Activated CD4-positive, alpha-beta T cell treated with anti-CD3 and anti-CD28 coated beads, Interleukin-2, Interleukin-4, amounts not matched to agents 100 ng/mL and 50 ng/mL, durations not matched to agents 16 hours and 8 hours (primary cell): ENCODE results near the gene CDO1.

Experiments
- DNase-seq: peaks from one replicate; pipeline ENCODE4 v3.0.0-alpha.2; 2020; ENCODE audit warnings: low spot score

Gene CDO1

GRCh38 chr5:115816226-115817081 is at the start of gene CDO1:
Gene CDO1, minus strand, starts transcription at chr5:115816659. Its CDS starts 262 bp downstream, at chr5:115816397.
- no peak for DNase-seq

DNA sequence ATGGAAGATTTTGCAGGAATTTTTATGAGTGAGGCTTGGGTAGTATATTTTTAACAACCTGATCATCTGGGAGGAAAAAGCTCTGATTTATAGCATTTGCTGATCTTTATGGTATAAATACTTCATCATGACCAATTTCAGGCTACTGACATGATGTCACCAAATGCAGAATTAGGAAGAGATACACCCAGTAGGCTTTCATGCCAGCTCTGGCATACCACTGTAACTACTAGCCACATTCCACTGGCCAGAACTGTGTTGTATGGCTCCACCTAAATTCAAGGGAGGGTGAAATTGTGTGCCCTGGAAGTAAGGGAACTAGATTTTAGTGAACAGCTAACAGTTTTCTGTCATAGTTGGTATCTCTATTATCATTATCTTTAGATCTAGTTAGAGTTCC is 42.9 kb upstream of the CDO1 start:
- no peak for DNase-seq

DNA sequence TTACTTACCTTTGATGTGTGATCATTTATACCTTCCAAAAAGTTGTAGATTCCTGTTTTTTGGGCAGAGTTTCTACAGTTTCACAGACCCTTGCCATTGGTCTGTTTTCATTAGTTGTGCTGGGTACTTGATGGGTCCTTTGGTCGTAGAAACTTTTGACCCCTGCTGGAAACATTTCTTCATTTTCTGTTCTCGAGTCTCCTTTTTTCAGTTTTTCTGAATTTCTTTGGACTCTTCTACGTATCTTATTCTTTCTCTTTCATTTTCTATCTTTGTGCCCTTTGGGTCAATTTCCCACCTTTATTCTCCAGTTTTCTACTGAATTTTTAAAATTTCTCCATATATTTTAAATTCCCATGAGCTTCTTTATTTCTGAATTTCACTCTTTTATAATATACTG is 41.9 kb upstream of the CDO1 start:
- no peak for DNase-seq

DNA sequence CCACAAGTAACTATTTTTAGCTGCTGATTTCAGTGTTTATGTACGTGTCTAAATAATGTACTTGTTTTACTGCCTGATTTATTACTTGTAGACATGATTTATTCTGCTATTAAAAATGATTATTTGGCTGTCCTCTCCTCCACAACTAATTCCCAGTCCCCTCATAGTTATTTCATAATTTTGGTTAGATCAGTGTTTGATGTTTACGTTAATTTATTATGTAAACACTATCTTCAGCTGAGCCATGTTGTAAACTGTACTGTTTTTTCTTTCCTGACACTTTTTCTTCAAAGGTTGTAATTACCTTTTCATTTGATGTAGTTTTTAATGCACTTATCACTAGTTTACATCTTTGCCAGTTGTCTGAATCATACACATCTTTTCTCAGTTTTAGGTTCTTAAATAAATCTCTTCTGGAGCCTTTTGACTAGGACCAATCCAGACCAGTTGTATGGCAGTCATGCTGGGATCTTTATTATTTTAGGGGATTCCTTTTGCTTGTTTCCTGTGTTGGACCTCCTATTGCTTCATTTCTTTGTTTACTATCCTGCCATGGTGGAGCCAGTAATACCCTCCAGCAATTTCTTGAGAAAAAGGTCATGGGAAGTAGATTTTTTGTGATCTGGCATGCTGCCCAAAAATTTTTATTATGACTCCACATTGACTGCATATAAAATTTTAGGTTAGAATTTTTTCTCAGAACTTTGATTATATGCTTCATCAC is 41.3 kb upstream of the CDO1 start:
- DNase-seq: no peak

GRCh38 chr5:115857057-115857479 is 40.6 kb upstream of the CDO1 start:
- no peak for DNase-seq

GRCh38 chr5:115855959-115856358 is 39.5 kb upstream of the CDO1 start:
- no peak for DNase-seq

DNA sequence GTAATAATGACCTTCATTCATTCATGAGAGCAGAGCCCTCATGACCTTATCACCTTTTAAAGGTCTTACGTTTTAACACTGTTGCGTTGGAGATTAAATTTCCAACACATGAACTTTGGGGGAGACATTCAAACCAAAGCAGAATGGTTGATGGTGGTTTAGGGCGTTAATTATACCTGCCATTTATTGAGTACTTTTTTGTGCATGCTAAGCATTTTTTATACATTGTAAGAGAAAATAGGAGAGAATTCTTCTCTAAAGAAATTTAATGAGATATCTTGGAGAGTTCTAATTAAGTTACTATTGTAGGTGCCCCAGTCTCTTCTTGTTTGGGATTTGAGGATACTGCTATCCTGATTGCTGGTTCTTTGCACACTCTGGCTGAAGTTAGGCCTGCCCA is 37.7 kb upstream of the CDO1 start:
- DNase-seq: no peak

- DNase-seq: no peak
These were observed 34.4 kb upstream of the CDO1 start for GRCh38 chr5:115850744-115851416.

- DNase-seq: no peak
These were observed 32.9 kb upstream of the CDO1 start for GRCh38 chr5:115849258-115849798.

GRCh38 chr5:115847290-115847689 is 30.8 kb upstream of the CDO1 start:
- DNase-seq: no peak

DNA sequence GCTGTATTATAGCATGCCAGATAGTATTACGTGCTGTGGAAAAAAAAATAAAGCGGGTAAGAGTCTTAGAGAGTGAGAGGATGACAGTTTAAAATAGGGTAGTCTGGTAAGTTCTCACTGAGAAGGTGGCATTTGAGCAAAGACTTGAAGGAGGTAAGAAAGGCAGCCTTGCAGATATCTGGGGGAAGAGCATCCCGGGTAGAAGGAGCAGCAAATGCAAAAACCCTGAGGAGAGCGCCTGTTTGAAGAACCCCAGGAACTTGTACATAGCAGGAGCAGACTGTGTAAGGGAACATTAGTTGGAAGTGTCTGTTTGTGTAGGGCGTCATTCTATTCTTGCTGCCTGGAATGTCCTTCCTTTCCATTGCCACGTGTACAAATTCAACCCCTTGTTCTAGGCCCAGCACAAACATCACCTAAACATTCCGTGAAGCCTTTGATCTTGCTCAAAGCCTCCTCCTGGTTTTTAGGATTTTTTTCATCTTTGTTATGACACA is 27.9 kb upstream of the CDO1 start:
- DNase-seq: no peak

- DNase-seq: no peak
These were observed 27.1 kb upstream of the CDO1 start for GRCh38 chr5:115843444-115844130.

DNA sequence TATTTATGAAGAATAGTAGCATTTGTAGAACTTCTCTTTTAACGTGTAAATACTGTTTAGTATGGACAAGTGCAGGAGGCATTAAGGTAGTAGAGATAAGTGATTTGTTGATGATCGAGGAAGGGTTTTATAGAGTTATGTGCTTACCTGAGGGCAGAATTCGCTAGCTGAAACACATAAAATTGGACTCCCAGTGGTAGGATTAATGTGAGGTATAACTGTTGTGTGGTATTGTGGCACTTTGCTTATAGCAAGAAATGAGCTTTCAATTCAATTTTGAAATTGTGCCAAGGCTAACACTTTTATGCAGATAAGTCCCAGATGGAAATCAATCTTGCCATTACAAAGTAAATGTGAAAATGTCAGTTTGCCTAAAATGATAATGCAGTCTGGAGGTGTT is 26.5 kb upstream of the CDO1 start:
- DNase-seq: no peak

DNA sequence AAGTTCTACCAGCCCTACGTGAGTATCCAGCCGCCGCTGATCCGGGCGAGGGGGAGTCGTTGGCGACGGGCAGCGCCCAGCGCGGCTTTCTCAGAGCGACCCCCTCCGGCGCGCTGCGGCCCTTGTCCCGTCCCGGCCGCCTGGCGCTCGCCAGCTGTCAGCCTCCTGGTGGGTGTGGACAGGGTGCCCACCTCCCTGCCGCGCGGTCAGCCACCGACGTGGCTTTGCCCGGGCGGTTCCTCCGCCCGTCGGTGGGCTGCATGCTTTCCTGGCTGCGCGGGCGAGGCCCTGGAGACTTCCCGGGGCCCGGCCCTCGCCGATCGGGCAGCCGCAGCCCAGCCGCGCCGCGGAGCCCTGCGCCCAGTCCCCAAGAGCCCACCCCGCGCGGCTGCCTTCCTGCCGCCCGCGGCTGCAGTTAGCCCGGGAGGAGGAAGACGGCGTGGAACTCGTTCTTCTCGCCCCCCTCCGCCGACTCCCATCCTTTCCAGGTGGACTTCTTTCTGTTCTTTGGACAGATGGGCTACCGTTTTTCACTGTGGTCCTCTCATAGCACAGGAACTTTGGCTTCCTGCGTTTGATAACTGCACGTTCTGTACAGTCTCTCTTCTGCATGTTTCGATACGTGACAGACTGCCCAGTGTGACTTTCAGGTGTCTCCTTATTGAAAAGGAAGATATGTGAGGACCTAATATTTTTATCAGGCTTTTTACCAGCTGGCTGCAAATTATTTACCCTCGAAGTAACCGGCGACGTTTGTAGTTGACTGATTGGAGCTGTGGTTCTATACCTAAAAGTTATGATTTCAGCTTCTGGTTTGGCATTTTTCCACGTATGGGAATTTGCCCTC is 25.9 kb upstream of the CDO1 start:
- peak; percentile 26 for DNase-seq

DNA sequence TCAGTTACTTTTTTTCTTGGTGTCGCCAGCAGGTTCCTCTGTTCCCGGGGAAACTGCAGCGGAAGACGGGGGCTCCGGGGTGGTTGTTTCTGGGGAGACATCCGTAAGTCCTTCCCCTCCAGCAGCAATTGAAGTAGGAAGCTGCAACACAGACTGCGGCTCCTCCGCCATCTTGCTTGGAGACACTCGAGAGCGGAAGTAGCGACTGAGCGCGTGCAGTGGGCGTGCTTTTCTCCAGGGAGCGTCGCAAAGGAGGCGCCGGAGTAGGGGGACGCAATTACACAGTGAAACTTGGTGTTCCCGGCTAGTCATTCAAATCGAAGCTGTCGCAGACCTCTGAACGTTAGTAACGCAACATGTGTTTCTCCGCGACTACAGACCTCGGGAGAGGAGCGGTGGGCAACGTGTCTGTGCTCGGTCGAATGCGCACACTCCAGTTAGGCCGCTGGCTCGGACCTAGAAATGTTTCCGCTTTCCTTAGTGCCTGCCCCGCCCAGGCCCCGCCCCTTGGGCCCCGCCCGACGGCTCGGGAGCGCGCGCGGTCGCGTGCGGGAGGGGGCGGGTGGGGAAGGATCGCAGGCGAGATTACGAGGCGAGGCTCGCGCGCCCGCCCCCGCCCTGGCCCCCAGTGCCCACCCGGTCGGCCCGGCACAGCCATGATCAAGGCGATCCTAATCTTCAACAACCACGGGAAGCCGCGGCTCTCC is 25.1 kb upstream of the CDO1 start, which contains the start of the genes AP3S1 and ATG12:
Gene AP3S1, plus strand, starts transcription at position 554 of the 707 bp plus-strand sequence. Its CDS starts 103 bp downstream, at position 657.
Gene ATG12, minus strand, starts transcription at position 184 of the 707 bp plus-strand sequence. Its CDS starts 13 bp downstream, at position 171.
- peak; percentile 91 for DNase-seq

- DNase-seq: no peak
These were observed 24.4 kb upstream of the CDO1 start for GRCh38 chr5:115840873-115841272.

DNA sequence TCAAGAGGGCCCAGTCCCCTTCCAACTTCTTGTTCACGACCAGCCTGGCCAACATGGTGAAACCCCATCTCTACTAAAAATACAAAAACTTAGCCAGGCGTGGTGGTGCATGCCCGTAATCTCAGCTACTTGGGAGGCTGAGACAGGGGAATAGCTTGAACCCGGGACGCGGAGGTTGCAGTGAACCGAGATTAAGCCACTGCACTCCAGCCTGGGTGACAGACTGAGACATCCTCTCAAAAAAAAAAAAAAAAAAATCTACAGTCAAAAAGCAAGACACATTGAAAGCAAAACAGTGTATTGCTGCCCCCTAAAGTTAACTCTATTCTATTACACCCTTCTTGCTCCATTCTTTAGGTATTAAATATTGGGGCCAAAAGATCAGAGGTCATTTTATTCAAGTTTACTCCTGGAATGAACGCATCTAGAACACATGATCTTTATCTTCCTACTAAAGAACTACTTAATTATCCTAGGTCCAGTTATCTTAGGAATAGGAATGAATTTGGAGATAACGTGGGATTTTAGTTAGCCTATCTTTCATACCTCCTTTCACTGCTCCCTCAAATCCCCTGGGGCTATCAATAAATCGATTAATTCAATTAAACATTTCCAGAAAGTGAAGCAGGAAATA is 22.5 kb upstream of the CDO1 start:
- DNase-seq: peak; percentile 72

GRCh38 chr5:115835481-115835880 is 19.0 kb upstream of the CDO1 start:
- no peak for DNase-seq

- DNase-seq: peak; percentile 39
These were observed 14.8 kb upstream of the CDO1 start for GRCh38 chr5:115831163-115831768.
